NCI-H2029 treated with DMSO at 0.1 percent for 48 hours (cell line): ENCODE results near the gene ALG9.
"Not testable (repeated sequence)": the region's sequence is repeated elsewhere in the genome, so short reads cannot be mapped to it uniquely, and the experiment has no call there.

Experiments
- DNase-seq: peaks from one replicate; lab custom pipeline; 2025; lab: John Stamatoyannopoulos, UW

ALG9 gene

GRCh38 chr11:111870886-111871692 lies at the start of gene ALG9:
TSS of gene ALG9 (minus strand) at chr11:111871581. CDS start at chr11:111871482, 99 bp downstream.
- peak; percentile 19 for DNase-seq

- no peak for DNase-seq
Measured at GRCh38 chr11:111920908-111921307, 49.5 kb upstream of the ALG9 start.

GRCh38 chr11:111918390-111919256 lies 47.2 kb upstream of the ALG9 start, which contains the start of gene C11orf52:
TSS of gene C11orf52 (plus strand) at chr11:111918913. CDS start at chr11:111918973, 60 bp downstream.
- peak; percentile 94 for DNase-seq

- DNase-seq: no peak
Measured at GRCh38 chr11:111917788-111918187, 46.4 kb upstream of the ALG9 start.

GRCh38 chr11:111917312-111917711 lies 45.9 kb upstream of the ALG9 start:
- DNase-seq: no peak

- DNase-seq: no peak
Measured at GRCh38 chr11:111916768-111917167, 45.4 kb upstream of the ALG9 start.

- peak; percentile 48 for DNase-seq
Measured at GRCh38 chr11:111913997-111914396, 42.6 kb upstream of the ALG9 start.

- no peak for DNase-seq
Measured at GRCh38 chr11:111913031-111913861, 41.9 kb upstream of the ALG9 start.

GRCh38 chr11:111912535-111912934 lies 41.2 kb upstream of the ALG9 start, which contains the start of gene HSPB2:
TSS of gene HSPB2 (plus strand) at chr11:111912734. CDS start at chr11:111912830, 96 bp downstream.
- no peak for DNase-seq

GRCh38 chr11:111911563-111912401 lies 40.4 kb upstream of the ALG9 start, which contains the start of gene CRYAB:
TSS of gene CRYAB (minus strand) at chr11:111911770. CDS start at chr11:111911724, 46 bp downstream.
- no peak for DNase-seq

GRCh38 chr11:111910676-111911562 lies 39.5 kb upstream of the ALG9 start:
- peak; percentile 79 for DNase-seq

- DNase-seq: no peak
Measured at GRCh38 chr11:111909378-111909777, 38.0 kb upstream of the ALG9 start.

GRCh38 chr11:111908639-111909305 lies 37.4 kb upstream of the ALG9 start:
- DNase-seq: no peak

GRCh38 chr11:111906680-111907079 lies 35.3 kb upstream of the ALG9 start:
- no peak for DNase-seq

- DNase-seq: no peak
Measured at GRCh38 chr11:111905411-111905810, 34.0 kb upstream of the ALG9 start.

GRCh38 chr11:111886844-111887243 lies 15.5 kb upstream of the ALG9 start:
- no peak for DNase-seq

- DNase-seq: no peak
Measured at GRCh38 chr11:111886032-111886431, 14.7 kb upstream of the ALG9 start.

- not testable (repeated sequence) for DNase-seq
Measured at GRCh38 chr11:111885053-111885452, 13.7 kb upstream of the ALG9 start.

GRCh38 chr11:111882202-111882601 lies 10.8 kb upstream of the ALG9 start:
- no peak for DNase-seq
